AG04450 (cell line): ENCODE results near the gene CNNM2. TPM values are rescaled to one million over a fixed set of nuclear protein-coding genes. Genes with fewer than 3 reads are reported as not detected.

Source experiments
- CTCF ChIA-PET: fragments of 300-600, 350-600 bp; formaldehyde crosslinking; extraction: SDS; loops from one replicate; lab custom pipeline; 2022; ENCODE audit warnings: antibody characterized with exemption, inconsistent platforms; lab: Charles Lee
- POLR2A ChIA-PET: fragments of 350-600 bp; formaldehyde crosslinking; extraction: SDS; loops from one replicate; lab custom pipeline; 2021; ENCODE audit warnings: antibody characterized with exemption, inconsistent platforms; lab: Yijun Ruan, JAX
- DNase-seq: peaks from one replicate; pipeline ENCODE4 v3.0.0-alpha.2; 2011; ENCODE audit warnings: low read depth, low spot score
- H3K27ac ChIP-seq: one replicate; pipeline ENCODE4 v1.5.1; 2012; ENCODE audit warnings: low read depth, low read length, control low read depth
- H3K27me3 ChIP-seq: one replicate; pipeline ENCODE4 v1.6.0; 2012; ENCODE audit warnings: low read length; ENCODE audit not compliant: control insufficient read depth, insufficient read depth
- H3K4me3 ChIP-seq: 2 replicates; pipeline ENCODE4 v1.5.1; 2011; ENCODE audit warnings: mild to moderate bottlenecking, low read depth, low read length, control low read depth
- H3K9me3 ChIP-seq: 2 replicates; pipeline ENCODE4 v1.5.1; 2012; ENCODE audit warnings: low read length; ENCODE audit not compliant: control insufficient read depth, insufficient read depth
- CTCF ChIP-seq: IDR thresholded peaks from 2 replicates; pipeline ENCODE4 v1.5.1; 2011; ENCODE audit warnings: low read depth, low read length, control low read depth, inconsistent platforms
- polyA plus RNA-seq: library from polyadenylated mRNA; depleted of rRNA; stranded (reverse); fragments of >200 nt; gene quantifications from 2 replicates; pipeline ENCODE4 v1.2.3, GENCODE V29; 2011

CNNM2 gene
- polyA plus RNA-seq, 1 experiment: 5.2 TPM

- CTCF ChIA-PET: interaction anchor here (0.6 to 2.4 kb wide), 3 partner anchors 128 to 294 kb away, joined by 3 to 10 read pairs (median 4); partner anchors contain the start of gene CNNM2
- Histone ChIP-seq H3K27ac (peak overlapping the region; percentile 39), H3K4me3 (peak overlapping the region; percentile 44), H3K27me3 (no peaks in the 10 kb centered on the region), H3K9me3 (peaks cover 2% of the 10 kb centered on the region; the same call in 1 of the 2 replicates)
- peak; percentile 45 for DNase-seq
- POLR2A ChIA-PET: interaction anchor here (0.6 to 1.1 kb wide), 3 partner anchors 9 to 136 kb away, joined by 3 to 4 read pairs (median 3); partner anchors contain the start of gene CNNM2
- TF ChIP-seq CTCF: peak; percentile 63
Observed at GRCh38 chr10:103053659-103054581, 135.8 kb downstream of the CNNM2 start.

GRCh38 chr10:103054621-103055020, 136.5 kb downstream of the CNNM2 start:
- Histone ChIP-seq H3K9me3 (peaks cover 4% of the 10 kb centered on the region; the same call in 1 of the 2 replicates), H3K27me3 (no peaks in the 10 kb centered on the region), H3K27ac (peak overlapping the region; percentile 31), H3K4me3 (no peak overlapping the region)
- no peak for TF ChIP-seq CTCF
- ChIA-PET CTCF (interaction anchor here (0.6 to 2.4 kb wide), 4 partner anchors 129 to 295 kb away, joined by 3 to 10 read pairs (median 4); partner anchors contain the start of gene CNNM2), POLR2A (interaction anchor here (1.1 kb wide), 1 partner anchor 10 kb away, joined by 3 read pairs; no protein-coding TSS in a partner anchor)
- DNase-seq: no peak

GRCh38 chr10:103055105-103055504, 137.0 kb downstream of the CNNM2 start:
- TF ChIP-seq CTCF: no peak
- H3K27me3 ChIP-seq: no peaks in the 10 kb centered on the region
- POLR2A ChIA-PET: no interaction called here
- H3K4me3 ChIP-seq: no peak overlapping the region
- H3K27ac ChIP-seq: peak overlapping the region; percentile 21
- H3K9me3 ChIP-seq: peaks cover 4% of the 10 kb centered on the region; the same call in 1 of the 2 replicates
- CTCF ChIA-PET: interaction anchor here (1.3 to 2.4 kb wide), 2 partner anchors 138 to 189 kb away, joined by 3 to 10 read pairs; partner anchors contain the start of gene CNNM2
- DNase-seq: no peak

GRCh38 chr10:103058034-103058433, 139.9 kb downstream of the CNNM2 start:
- ChIA-PET POLR2A (interaction anchor here (0.6 kb wide), 1 partner anchor 138 kb away, joined by 4 read pairs; no protein-coding TSS in a partner anchor), CTCF (interaction anchor here (0.8 kb wide), 1 partner anchor 140 kb away, joined by 3 read pairs; the partner anchor contains the start of gene CNNM2)
- peaks cover 4% of the 10 kb centered on the region; the same call in 1 of the 2 replicates for H3K9me3 ChIP-seq
- no peak overlapping the region for H3K4me3 ChIP-seq
- no peak for TF ChIP-seq CTCF
- no peaks in the 10 kb centered on the region for H3K27me3 ChIP-seq
- DNase-seq: no peak
- no peak overlapping the region for H3K27ac ChIP-seq
